HepG2 (cell line): ENCODE data around the gene SMARCB1. TPM values are rescaled to one million over a fixed set of nuclear protein-coding genes. Genes with fewer than 3 reads are reported as not detected.

Source experiments
- FOXP4 ChIP-seq: sonication (generic); formaldehyde crosslinking; IDR thresholded peaks from 2 replicates; pipeline ENCODE4 v1.4.0; 2020; ENCODE audit warnings: missing genetic modification reagents
- GTF2F1 ChIP-seq: fragments of 150-350 bp; IDR thresholded peaks from 2 replicates; pipeline ENCODE4 v1.6.1; 2014; ENCODE audit warnings: low read length
- ISL2 ChIP-seq: sonication (generic); formaldehyde crosslinking; IDR thresholded peaks from 2 replicates; pipeline ENCODE4 v1.5.0; 2020; ENCODE audit warnings: missing genetic modification reagents
- KLF15 ChIP-seq: sonication (generic); formaldehyde crosslinking; IDR thresholded peaks from 2 replicates; pipeline ENCODE4 v1.8.1; 2023; ENCODE audit warnings: borderline replicate concordance, mild to moderate bottlenecking, inconsistent platforms, missing genetic modification reagents, mixed read lengths
- PAXIP1 ChIP-seq: sonication (generic); formaldehyde crosslinking; conservative IDR thresholded peaks from 2 replicates; pipeline ENCODE4 v1.4.0; 2020; ENCODE audit warnings: mild to moderate bottlenecking, missing genetic modification reagents, moderate library complexity
- PHF20 ChIP-seq: sonication (generic); formaldehyde crosslinking; IDR thresholded peaks from 2 replicates; pipeline ENCODE4 v1.5.0; 2020; ENCODE audit warnings: mild to moderate bottlenecking, missing genetic modification reagents
- PLSCR1 ChIP-seq: sonication (generic); formaldehyde crosslinking; IDR thresholded peaks from 2 replicates; pipeline ENCODE4 v1.5.0; 2020; ENCODE audit warnings: missing genetic modification reagents, mild to moderate bottlenecking, borderline replicate concordance
- RNF2 ChIP-seq: fragments of 450-650 bp; conservative IDR thresholded peaks from 2 replicates; pipeline ENCODE4 v1.6.1; 2016; ENCODE audit warnings: low read depth
- ZBED4 ChIP-seq: sonication (generic); formaldehyde crosslinking; IDR thresholded peaks from 2 replicates; pipeline ENCODE4 v1.4.0; 2020; ENCODE audit warnings: missing genetic modification reagents, borderline replicate concordance
- ZBTB3 ChIP-seq: sonication (generic); formaldehyde crosslinking; IDR thresholded peaks from 2 replicates; pipeline ENCODE4 v1.4.0; 2020; ENCODE audit warnings: low read depth, mild to moderate bottlenecking, moderate library complexity, missing genetic modification reagents, borderline replicate concordance
- ZNF136 ChIP-seq: sonication (generic); formaldehyde crosslinking; IDR thresholded peaks from 2 replicates; pipeline ENCODE4 v1.8.1; 2022; ENCODE audit warnings: low read depth, mild to moderate bottlenecking, moderate library complexity, missing genetic modification reagents
- ZNF263 ChIP-seq: sonication (generic); formaldehyde crosslinking; IDR thresholded peaks from 2 replicates; pipeline ENCODE4 v1.4.0; 2020; ENCODE audit warnings: missing genetic modification reagents
- ZNF329 ChIP-seq: sonication (generic); formaldehyde crosslinking; IDR thresholded peaks from 2 replicates; pipeline ENCODE4 v1.9.0; 2021; ENCODE audit warnings: low read depth, mild to moderate bottlenecking, missing genetic modification reagents
- ZNF788 ChIP-seq: sonication (generic); formaldehyde crosslinking; IDR thresholded peaks from 2 replicates; pipeline ENCODE4 v1.5.0; 2020; ENCODE audit warnings: mild to moderate bottlenecking, missing genetic modification reagents, borderline replicate concordance
- ZNF792 ChIP-seq: IDR thresholded peaks from 2 replicates; pipeline ENCODE4 v1.6.1; 2016
- polyA plus RNA-seq, 8 experiments: library from polyadenylated mRNA; depleted of rRNA in 3 of 8; stranded (reverse) in 7 of 8; unstranded in 1 of 8; fragments of >200 nt; fragmentation: Illumina TruSeq in 4 of 8; extraction: Trizol in 4 of 8; gene quantifications; 2 replicates each; pipeline versions ENCODE4 v1.2.1 to v1.2.3, GENCODE V29; 2011 to 2016; ENCODE audit warnings: low read depth in 4 of 8, missing spikeins in 1 of 8, mixed read lengths in 1 of 8; ENCODE audit not compliant: insufficient read depth in 1 of 8
- total RNA-seq, 5 experiments: library from RNA; depleted of rRNA; stranded (reverse); fragments of >200 nt; fragmentation: Illumina TruSeq; extraction: Trizol; gene quantifications; 2 replicates each; pipeline ENCODE4 v1.2.3, GENCODE V29; 2016; ENCODE audit warnings: low read depth in 1 of 5
- TF ChIP-seq, protein P1 (sequence below): IDR thresholded peaks from 2 replicates; pipeline ENCODE4 v1.6.1; 2018; ENCODE audit warnings: missing genetic modification reagents

SMARCB1 gene
- total and polyA plus RNA-seq, 2 of the 13 experiments (the other 11 are each of a cell fraction or from before 2014, with no cell fraction given), result 74.0 to 166 TPM

DNA sequence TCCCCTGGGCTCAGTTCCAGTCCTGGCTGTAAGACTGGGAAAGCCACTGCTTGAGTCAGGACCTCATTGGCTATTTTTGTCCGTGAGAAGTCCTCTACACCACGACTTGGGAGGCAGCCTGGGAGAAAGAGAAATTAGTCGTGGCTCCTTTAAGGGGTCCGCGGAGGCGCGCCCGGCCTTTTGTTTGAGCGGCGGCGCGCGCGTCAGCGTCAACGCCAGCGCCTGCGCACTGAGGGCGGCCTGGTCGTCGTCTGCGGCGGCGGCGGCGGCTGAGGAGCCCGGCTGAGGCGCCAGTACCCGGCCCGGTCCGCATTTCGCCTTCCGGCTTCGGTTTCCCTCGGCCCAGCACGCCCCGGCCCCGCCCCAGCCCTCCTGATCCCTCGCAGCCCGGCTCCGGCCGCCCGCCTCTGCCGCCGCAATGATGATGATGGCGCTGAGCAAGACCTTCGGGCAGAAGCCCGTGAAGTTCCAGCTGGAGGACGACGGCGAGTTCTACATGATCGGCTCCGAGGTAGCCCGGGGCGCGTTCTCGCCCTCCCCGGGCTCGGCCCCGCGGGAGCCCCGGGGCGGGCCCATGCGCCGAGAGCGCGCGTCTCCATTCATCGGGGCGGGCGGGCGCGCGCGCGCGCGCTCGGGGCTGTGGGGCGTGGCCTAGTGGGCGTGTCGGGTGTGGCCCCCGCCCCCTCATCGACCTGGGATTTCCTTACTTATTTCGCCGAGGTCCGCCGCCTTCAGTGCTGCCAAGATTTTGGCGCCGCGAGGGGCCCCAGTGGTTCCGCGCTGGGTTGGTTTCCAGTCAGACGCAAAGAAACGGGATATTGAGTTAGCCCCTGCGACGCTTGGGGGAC is at the start of gene SMARCB1 (continued):
- TF ChIP-seq ZBED4, result no peak
- 0 out of 2 replicates have a peak, but pooled peaks have one; percentile 76 for TF ChIP-seq KLF15 (CRISPR knock-in tag)
- TF ChIP-seq PAXIP1, result peak; percentile 45; the same call in 1 of the 2 replicates
- TF ChIP-seq ISL2 (CRISPR knock-in tag), result peak; percentile 54; the same call in 1 of the 2 replicates
- TF ChIP-seq PHF20 (CRISPR knock-in tag), result peak; percentile 53; the same call in 1 of the 2 replicates
- peak; percentile 51; the same call in 1 of the 2 replicates for TF ChIP-seq ZNF329 (CRISPR knock-in tag)
- peak; percentile 51; the same call in 1 of the 2 replicates for TF ChIP-seq ZNF788 (CRISPR knock-in tag)
- TF ChIP-seq PLSCR1 (CRISPR knock-in tag), result no peak
- 0 out of 2 replicates have a peak, but pooled peaks have one; percentile 6 for TF ChIP-seq GTF2F1
- no peak for TF ChIP-seq RNF2
- TF ChIP-seq ZNF263 (CRISPR knock-in tag), result no peak
- TF ChIP-seq ZBTB3 (CRISPR knock-in tag), result 0 out of 2 replicates have a peak, but pooled peaks have one; percentile 43
- no peak for TF ChIP-seq ZNF136 (CRISPR knock-in tag)
- TF ChIP-seq FOXP4 (CRISPR knock-in tag), result no peak
- TF ChIP-seq ZNF792 (CRISPR knock-in tag), result no peak; the same call in 1 of the 2 replicates
- TF ChIP-seq, protein P1, sequence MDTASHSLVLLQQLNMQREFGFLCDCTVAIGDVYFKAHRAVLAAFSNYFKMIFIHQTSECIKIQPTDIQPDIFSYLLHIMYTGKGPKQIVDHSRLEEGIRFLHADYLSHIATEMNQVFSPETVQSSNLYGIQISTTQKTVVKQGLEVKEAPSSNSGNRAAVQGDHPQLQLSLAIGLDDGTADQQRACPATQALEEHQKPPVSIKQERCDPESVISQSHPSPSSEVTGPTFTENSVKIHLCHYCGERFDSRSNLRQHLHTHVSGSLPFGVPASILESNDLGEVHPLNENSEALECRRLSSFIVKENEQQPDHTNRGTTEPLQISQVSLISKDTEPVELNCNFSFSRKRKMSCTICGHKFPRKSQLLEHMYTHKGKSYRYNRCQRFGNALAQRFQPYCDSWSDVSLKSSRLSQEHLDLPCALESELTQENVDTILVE (CRISPR knock-in tag), result no peak
